HFFc6 (cell line): Measurements from ENCODE around the gene APMAP. TPM values are rescaled to one million over a fixed set of nuclear protein-coding genes. Genes with fewer than 3 reads are reported as not detected.

ENCODE experiments used
- DNase-seq: peaks from one replicate; pipeline ENCODE4 v3.0.0-alpha.2; 2018
- H3K27ac Mint-ChIP-seq: 2 replicates; pipeline ENCODE4 v1.8.0; 2020; ENCODE audit warnings: mild to moderate bottlenecking, mixed read lengths
- H3K27me3 Mint-ChIP-seq: 2 replicates; pipeline ENCODE4 v1.8.0; 2021; ENCODE audit warnings: mild to moderate bottlenecking, moderate library complexity, mixed read lengths; ENCODE audit not compliant: insufficient read depth
- H3K36me3 Mint-ChIP-seq: 2 replicates; pipeline ENCODE4 v1.8.0; 2021; ENCODE audit warnings: low read depth, mixed read lengths
- H3K4me1 Mint-ChIP-seq: 2 replicates; pipeline ENCODE4 v1.8.0; 2020; ENCODE audit warnings: low read depth, mixed read lengths
- H3K4me3 Mint-ChIP-seq: 2 replicates; pipeline ENCODE4 v1.8.0; 2020; ENCODE audit warnings: mild to moderate bottlenecking, moderate library complexity, mixed read lengths
- H3K9me3 Mint-ChIP-seq: 2 replicates; pipeline ENCODE4 v1.8.0; 2020; ENCODE audit warnings: mild to moderate bottlenecking, mixed read lengths
- total RNA-seq, 6 experiments: library from RNA; stranded (reverse); fragmentation: NEBNext Ultra II Directional; extraction: Animal tissue kit (Norgen Biotek cat#: 25700); gene quantifications; 2 replicates in 1 of 6; 3 replicates in 5 of 6; pipeline ENCODE4 v1.2.3, GENCODE V29; 2021
- TF ChIP-seq, protein P1 (sequence below): fragments of 200-600 bp; sonication (generic); IDR thresholded peaks from 2 replicates; pipeline ENCODE4 v1.5.0; 2021; ENCODE audit warnings: antibody characterized with exemption, mild to moderate bottlenecking

APMAP gene
- total RNA-seq, 6 experiments from 2014 or later = 119 to 137 (median 129) TPM

GRCh38 chr20:25011261-25011660, 18.7 kb upstream of the APMAP start:
- Mint-ChIP-seq H3K4me3 (no peak overlapping the region), H3K9me3 (no peaks in the 10 kb centered on the region), H3K4me1 (no peaks in the 10 kb centered on the region), H3K36me3 (no peaks in the 10 kb centered on the region), H3K27ac (no peak overlapping the region), H3K27me3 (peaks cover 5% of the 10 kb centered on the region; the same call in 1 of the 2 replicates)
- TF ChIP-seq, protein P1, sequence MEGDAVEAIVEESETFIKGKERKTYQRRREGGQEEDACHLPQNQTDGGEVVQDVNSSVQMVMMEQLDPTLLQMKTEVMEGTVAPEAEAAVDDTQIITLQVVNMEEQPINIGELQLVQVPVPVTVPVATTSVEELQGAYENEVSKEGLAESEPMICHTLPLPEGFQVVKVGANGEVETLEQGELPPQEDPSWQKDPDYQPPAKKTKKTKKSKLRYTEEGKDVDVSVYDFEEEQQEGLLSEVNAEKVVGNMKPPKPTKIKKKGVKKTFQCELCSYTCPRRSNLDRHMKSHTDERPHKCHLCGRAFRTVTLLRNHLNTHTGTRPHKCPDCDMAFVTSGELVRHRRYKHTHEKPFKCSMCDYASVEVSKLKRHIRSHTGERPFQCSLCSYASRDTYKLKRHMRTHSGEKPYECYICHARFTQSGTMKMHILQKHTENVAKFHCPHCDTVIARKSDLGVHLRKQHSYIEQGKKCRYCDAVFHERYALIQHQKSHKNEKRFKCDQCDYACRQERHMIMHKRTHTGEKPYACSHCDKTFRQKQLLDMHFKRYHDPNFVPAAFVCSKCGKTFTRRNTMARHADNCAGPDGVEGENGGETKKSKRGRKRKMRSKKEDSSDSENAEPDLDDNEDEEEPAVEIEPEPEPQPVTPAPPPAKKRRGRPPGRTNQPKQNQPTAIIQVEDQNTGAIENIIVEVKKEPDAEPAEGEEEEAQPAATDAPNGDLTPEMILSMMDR = no peak
- no peak for DNase-seq

GRCh38 chr20:25009218-25010145, 16.9 kb upstream of the APMAP start:
- no peak for DNase-seq
- Mint-ChIP-seq H3K27me3 (peaks cover 5% of the 10 kb centered on the region; the same call in 1 of the 2 replicates), H3K9me3 (no peaks in the 10 kb centered on the region), H3K4me1 (no peaks in the 10 kb centered on the region), H3K27ac (no peak overlapping the region), H3K4me3 (no peak overlapping the region), H3K36me3 (no peaks in the 10 kb centered on the region)
- TF ChIP-seq, protein P1 = no peak

DNA sequence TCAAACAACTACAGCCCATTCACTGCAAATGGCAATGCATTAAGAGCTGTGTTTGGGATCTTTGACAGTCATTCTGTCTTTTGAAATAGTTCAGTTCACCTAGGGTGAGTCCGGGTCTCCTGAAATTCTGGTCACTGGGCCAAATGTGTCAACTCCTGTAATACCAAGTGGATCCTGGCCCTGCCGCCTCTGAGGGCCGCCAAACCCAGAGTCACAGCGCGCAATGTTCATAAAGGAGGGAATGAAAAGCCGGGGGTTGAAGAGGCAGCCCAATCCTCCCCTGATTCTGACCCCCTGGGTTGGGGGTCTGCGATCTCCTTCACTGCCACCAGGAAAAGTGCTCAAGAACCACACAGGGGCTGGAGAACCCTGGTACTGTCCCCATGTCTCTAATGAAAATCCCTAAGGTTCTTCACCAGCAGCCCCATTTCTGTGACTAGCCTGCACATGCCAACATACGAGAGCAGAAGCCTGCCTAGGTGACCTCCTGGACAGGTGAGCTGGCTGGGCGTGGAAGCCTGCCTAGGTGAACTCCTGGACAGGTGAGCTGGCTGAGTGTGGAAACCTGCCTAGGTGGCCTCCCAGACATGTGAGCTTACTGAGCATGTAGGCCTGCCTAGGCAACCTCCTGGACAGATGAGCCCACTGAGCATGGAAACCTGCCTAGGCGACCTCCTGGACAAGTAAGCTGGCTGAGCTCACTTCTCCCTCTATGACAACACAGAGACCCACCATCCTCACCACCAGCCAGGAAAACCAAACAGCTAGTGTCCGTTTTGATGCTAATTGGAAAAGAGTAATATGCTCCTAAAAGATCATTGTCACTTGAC, 16.1 kb upstream of the APMAP start:
- no peak overlapping the region for H3K27ac Mint-ChIP-seq
- no peaks in the 10 kb centered on the region for H3K36me3 Mint-ChIP-seq
- H3K4me1 Mint-ChIP-seq = no peaks in the 10 kb centered on the region
- H3K27me3 Mint-ChIP-seq = peaks cover 5% of the 10 kb centered on the region; the same call in 1 of the 2 replicates
- no peak overlapping the region for H3K4me3 Mint-ChIP-seq
- DNase-seq = no peak
- no peaks in the 10 kb centered on the region for H3K9me3 Mint-ChIP-seq
- TF ChIP-seq, protein P1 = no peak

DNA sequence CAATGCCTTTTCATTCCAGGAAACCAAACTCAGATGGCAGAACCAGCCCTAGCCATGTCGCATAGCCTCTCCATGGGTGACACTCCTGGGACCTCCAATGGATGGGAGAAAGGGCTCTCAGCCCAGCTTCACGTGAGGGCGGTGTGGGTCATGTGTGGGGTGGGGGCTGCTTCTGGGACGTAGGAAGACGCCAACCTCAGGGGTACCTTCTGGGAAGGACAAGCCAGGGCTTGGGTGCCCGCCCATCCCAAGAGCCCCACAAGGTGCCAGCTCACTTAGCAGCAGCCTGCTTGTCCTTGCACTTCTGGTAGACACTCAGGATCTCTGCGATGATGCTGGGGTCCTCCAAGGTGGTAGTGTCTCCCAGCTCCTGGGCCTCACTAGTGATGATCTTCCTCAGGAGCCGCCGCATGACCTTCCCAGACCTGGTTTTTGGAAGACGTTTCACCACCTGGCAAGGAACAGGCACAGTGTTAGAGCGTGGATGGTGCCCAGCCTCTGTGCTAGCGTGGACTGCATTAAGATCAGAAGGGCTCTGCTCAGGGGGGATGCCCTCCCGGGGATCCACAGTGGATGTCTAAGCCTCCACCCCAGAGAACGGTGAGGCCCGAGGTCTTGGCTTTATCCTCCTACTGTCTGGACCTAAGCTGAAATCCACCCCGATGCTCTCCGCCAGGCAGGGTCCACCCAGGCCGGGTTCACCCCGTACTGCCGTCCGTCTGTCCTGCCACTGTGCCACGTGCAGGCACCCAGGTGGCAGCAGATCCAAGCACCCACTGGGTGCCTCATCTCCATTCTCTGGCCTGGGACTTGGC, 15.1 kb upstream of the APMAP start:
- TF ChIP-seq, protein P1 = no peak
- Mint-ChIP-seq H3K36me3 (no peaks in the 10 kb centered on the region), H3K27ac (no peak overlapping the region), H3K27me3 (peaks cover 7% of the 10 kb centered on the region), H3K4me1 (no peaks in the 10 kb centered on the region), H3K9me3 (no peaks in the 10 kb centered on the region), H3K4me3 (no peak overlapping the region)
- DNase-seq = no peak
